Activated naive CD8-positive, alpha-beta T cell (primary cell): ENCODE measurements around the gene WWC1.

Experiments used
- H3K27ac Mint-ChIP-seq: one replicate; pipeline ENCODE4 v1.8.0; 2021; ENCODE audit warnings: mixed read lengths
- H3K27me3 Mint-ChIP-seq: one replicate; pipeline ENCODE4 v1.8.0; 2021; ENCODE audit warnings: mixed read lengths
- H3K36me3 Mint-ChIP-seq: one replicate; pipeline ENCODE4 v1.8.0; 2021; ENCODE audit warnings: mixed read lengths
- H3K4me1 Mint-ChIP-seq: one replicate; pipeline ENCODE4 v1.8.0; 2021; ENCODE audit warnings: low read depth, mixed read lengths
- H3K4me3 Mint-ChIP-seq: one replicate; pipeline ENCODE4 v1.8.0; 2021; ENCODE audit warnings: mild to moderate bottlenecking, mixed read lengths
- H3K9me3 Mint-ChIP-seq: one replicate; pipeline ENCODE4 v1.8.0; 2021; ENCODE audit warnings: low read depth, mixed read lengths

WWC1 gene

DNA sequence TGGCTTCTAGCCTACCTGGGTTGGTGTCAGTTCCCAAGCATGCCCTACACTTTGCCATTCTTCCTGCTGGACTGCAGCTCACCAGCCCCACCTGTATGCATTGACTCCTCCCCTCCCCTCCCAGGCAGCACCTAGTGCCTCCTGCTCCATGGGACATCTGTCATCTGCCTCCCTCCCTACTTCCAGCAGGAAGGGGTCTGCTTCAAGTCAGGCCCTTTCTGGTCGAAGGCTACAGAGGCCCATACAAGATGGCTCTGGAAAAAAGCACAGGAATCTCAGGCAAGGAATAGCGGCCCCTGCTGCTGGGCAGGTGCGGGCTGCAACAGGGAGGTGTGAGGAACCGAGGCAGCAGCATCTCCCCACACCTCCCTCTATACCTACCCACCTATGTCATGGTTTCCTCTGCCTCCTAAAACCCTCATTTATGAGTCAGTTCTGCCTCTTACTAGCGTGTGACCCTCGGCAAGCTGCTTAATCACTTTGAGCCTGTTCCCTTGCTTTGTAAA is 19.7 kb downstream of the WWC1 start:
- Mint-ChIP-seq H3K27ac (no peak overlapping the region), H3K27me3 (peaks cover 9% of the 10 kb centered on the region), H3K9me3 (no peaks in the 10 kb centered on the region), H3K36me3 (no peaks in the 10 kb centered on the region), H3K4me1 (no peaks in the 10 kb centered on the region), H3K4me3 (no peak overlapping the region)

DNA sequence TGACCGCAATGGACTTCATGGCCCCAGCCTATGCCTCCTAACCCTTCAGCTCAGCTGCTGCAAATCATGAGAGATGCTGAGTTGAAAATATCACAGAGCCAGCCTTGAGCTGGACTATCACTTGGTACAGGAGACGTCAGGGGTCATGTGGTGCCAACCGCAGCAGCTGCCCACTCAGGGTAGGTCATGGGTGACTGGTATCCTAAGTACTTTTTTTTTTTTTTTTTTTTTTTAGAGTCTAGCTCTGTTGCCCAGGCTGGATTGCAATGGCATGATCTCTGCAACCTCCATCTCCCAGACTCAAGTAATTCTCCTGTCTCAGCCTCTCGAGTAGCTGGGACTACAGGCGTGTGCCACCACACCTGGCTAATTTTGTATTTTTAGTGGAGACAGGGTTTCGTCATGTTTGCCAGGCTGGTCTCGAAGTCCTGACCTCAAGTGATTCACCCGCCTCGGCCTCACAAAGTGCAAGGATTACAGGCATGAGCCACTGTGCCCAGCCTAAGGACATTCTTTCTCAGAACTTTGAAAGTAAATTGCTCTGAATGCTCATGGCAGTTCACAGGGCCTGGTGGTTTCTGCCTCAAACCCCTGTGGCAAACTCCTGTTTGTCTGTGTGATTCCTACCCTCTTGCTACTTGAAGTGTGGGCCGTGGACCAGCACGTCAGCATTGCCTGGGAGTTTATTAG is 21.3 kb downstream of the WWC1 start:
- no peaks in the 10 kb centered on the region for H3K9me3 Mint-ChIP-seq
- H3K36me3 Mint-ChIP-seq, result no peaks in the 10 kb centered on the region
- peaks cover 3% of the 10 kb centered on the region for H3K27me3 Mint-ChIP-seq
- H3K4me1 Mint-ChIP-seq, result no peaks in the 10 kb centered on the region
- no peak overlapping the region for H3K27ac Mint-ChIP-seq
- no peak overlapping the region for H3K4me3 Mint-ChIP-seq

DNA sequence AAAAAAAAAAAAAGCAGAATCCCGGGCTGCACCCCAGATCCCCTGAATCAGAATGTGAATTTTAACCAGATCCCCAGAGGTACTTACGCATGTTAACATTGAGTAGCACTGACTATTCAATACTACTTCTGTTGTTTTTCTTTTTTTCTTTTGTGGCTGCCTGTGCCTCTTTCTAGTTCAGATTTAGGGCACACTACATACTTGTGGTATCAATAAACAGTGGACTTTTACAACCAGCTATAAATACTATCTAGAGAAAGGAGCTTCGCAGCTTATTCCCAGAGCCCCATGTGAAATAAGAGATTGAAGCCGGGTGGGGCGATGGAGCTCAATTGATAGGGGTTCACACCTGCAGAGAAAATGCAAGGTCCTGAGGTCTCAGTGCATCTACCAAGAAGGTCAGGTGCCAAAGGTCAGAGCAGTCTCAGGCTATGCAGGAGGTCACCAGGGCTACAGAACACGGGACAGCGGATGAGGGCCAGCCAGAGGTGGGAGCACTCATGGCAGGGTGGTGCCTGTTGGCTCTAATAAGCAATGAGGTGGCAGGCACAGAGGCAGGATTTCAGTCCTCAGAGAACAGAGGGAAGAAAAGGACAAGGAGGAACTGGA is 22.3 kb downstream of the WWC1 start:
- no peaks in the 10 kb centered on the region for H3K36me3 Mint-ChIP-seq
- no peaks in the 10 kb centered on the region for H3K4me1 Mint-ChIP-seq
- peaks cover 3% of the 10 kb centered on the region for H3K27me3 Mint-ChIP-seq
- H3K27ac Mint-ChIP-seq, result no peak overlapping the region
- no peak overlapping the region for H3K4me3 Mint-ChIP-seq
- no peaks in the 10 kb centered on the region for H3K9me3 Mint-ChIP-seq

DNA sequence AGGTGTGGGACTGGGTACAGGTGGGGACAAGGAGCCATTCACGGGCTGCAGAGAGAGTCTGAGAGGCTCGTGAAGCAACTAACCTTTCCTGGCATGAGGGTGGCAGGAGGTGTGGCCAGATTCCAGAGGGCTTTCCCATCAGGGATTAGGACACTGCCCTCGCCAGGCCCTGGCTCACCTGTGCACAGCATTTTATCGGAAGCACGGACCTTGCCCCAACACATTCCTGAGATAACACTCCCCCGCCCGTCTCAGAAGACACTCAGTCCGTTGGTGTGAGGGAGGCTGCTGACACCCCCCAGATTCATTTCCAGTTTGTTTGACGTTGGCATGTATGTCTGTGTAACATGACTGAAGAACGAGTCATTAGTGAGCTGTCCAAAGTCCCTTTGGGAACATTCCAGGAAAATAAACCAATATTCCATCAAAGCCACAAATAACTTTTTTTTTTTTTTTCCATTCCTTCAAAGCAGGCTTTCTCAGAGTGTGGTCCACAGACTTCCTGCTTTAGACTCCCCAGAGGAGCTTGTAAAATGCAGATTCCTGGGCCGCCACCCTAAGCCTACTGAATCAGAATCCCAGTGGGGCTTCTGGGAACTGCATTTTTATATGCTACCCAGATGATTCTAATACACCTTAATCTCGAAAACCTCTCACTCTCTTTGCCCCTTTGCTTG is 23.4 kb downstream of the WWC1 start:
- Mint-ChIP-seq H3K9me3 (no peaks in the 10 kb centered on the region), H3K27me3 (no peaks in the 10 kb centered on the region), H3K4me1 (no peaks in the 10 kb centered on the region), H3K27ac (no peak overlapping the region), H3K36me3 (no peaks in the 10 kb centered on the region), H3K4me3 (no peak overlapping the region)

DNA sequence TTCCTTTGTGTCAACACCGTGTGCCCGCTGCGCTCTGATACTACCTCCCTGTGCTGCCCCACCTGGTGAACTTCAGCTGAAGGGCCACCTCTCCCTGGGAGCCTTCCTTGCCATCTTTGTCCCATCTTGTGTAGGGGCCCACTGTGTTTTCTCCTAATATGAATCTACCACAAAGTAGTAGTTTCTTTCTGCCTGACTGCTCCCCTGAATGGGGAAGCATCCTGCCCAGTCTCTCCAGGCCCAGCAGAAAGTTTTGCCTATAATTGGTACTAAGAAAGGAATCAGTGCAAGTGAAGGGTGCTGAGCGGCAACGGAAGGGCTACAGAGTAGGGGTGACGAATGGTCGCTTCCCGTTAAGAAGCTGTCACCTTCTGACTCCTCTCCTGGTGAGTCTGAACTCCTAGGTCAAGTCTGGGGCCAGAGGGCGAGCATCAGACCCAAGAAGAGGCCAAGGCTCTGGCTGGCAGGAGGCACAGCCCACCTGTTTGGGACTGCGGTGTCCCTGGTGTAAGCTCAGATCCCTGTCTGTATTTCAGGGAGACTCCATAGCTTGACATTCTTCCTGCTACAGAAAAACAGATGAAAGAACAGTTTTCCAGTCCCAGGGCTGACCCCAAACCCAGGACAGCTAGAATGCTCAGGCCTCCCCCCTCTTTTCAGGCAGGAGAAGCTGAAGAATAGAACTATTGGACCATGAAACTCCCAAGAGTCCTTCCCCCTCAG is 24.1 kb downstream of the WWC1 start:
- no peaks in the 10 kb centered on the region for H3K27me3 Mint-ChIP-seq

DNA sequence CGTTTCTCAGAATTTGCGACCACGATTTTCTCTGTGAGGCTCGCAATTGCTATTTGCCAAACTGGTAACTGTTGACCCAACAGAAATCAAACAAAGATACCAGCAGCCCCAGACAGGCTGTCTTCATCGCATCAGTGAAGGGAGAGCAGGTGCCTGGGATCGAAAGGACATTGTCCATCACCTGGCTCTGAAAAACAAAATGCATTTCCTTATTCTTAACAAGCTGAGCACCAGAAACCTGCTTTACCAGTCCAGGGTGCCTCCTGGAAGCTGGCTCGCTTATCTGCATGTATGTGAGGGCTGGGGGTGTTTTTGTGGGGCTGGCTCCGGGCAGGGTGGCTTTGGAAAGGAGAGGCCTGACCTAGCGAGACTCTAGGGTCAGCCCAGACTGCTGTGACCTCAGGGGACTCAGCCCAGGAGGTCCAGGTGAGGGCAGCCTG is 24.7 kb downstream of the WWC1 start:
- Mint-ChIP-seq H3K4me1 (no peaks in the 10 kb centered on the region), H3K36me3 (no peaks in the 10 kb centered on the region), H3K27ac (no peak overlapping the region), H3K4me3 (no peak overlapping the region), H3K9me3 (no peaks in the 10 kb centered on the region), H3K27me3 (no peaks in the 10 kb centered on the region)

More for the DNA sequence above, 24.1 kb downstream of the WWC1 start:
- Mint-ChIP-seq H3K9me3 (no peaks in the 10 kb centered on the region), H3K36me3 (no peaks in the 10 kb centered on the region), H3K4me3 (no peak overlapping the region), H3K4me1 (no peaks in the 10 kb centered on the region), H3K27ac (no peak overlapping the region)

DNA sequence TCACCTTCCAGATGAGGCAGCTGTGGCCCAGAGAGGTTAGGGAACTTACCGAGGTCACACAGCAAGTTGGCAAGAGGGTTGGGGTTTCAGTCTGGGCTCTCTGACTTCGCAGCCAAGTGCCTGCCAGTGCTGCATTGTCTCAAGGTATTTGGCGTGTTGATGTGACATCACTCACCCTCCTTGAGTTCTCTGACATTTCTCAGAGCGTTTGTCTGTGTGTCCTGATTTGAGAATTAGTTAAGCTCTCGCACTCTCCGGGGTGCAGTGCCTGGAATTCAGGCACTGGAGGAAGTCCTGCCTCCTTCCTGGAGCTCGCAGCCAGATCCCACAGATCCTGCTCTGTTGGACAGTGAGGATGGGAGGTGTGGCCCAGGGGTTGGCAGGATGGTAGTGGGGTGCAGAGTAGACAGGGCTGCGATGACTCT is 25.7 kb downstream of the WWC1 start:
- Mint-ChIP-seq H3K4me3 (no peak overlapping the region), H3K9me3 (no peaks in the 10 kb centered on the region), H3K27me3 (no peaks in the 10 kb centered on the region), H3K36me3 (no peaks in the 10 kb centered on the region), H3K4me1 (no peaks in the 10 kb centered on the region), H3K27ac (no peak overlapping the region)

DNA sequence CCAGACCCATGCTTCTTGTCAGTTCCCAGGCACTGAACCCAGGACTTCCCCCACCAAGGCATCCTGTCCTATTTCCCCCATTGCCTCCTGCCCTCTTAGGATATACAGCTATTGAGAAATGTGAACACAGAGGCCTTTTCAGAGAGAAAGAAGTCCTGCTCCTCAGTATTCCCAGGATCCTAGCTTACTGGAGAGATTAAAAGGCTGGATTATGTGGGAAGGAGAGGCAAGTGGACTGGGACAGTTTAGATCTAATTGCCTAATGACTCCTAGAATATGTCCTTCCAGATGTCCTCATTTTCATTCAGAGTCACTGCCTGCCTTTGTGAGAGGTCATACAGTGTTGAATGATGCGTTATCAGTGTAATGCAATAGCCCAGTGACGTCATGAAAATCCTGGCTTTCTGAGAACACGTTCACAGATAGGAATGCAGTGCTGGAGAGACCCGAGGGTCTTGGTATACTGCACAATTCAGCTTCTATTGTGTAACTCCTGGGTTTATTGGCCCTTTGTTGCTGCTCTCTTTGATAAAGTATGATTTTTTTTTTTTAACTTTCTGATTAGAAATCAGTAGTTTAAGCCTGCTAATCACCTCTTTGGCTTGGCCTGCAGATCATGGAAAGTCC is 26.2 kb downstream of the WWC1 start:
- Mint-ChIP-seq H3K9me3 (no peaks in the 10 kb centered on the region), H3K36me3 (no peaks in the 10 kb centered on the region), H3K27ac (no peak overlapping the region), H3K4me1 (no peaks in the 10 kb centered on the region), H3K27me3 (no peaks in the 10 kb centered on the region), H3K4me3 (no peak overlapping the region)

DNA sequence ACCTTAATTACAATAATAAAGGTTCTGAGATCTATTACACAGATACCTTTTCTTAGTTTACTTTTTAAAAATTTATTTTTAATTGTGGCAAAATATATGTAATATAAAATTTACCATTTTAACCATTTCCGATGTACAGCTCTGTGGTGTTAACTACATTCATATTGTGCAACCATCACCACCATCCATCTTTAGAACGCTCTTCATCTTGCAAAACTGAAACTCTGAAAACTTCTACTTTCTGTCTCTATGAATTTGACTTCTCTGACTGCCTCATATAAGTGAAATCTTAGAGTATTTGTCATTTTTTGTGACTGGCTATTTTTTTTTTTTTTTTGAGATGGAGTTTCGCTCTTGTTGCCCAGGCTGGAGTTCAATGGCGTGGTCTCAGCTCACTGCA is 26.8 kb downstream of the WWC1 start:
- H3K9me3 Mint-ChIP-seq, result no peaks in the 10 kb centered on the region

DNA sequence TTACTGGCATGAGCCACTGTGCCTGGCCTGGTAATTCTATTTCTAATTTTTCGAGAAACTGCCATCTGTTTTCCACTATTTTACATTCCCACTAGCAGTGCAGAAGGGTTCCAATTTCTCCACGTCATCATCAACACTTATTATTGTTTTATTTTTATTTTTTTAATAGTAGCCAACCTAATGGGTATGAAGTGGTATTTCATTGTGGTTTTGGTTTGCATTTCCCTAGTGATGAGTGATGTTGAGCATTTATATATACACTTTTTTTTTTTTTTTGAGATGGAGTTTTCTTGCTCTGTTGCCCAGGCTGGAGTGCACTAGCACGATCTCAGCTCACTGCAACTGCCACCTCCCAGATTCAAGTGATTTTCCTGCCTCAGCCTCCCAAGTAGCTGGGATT is 28.3 kb downstream of the WWC1 start:
- Mint-ChIP-seq H3K4me3 (no peak overlapping the region), H3K27me3 (no peaks in the 10 kb centered on the region), H3K27ac (no peak overlapping the region), H3K4me1 (no peaks in the 10 kb centered on the region), H3K36me3 (no peaks in the 10 kb centered on the region), H3K9me3 (no peaks in the 10 kb centered on the region)

More for the DNA sequence above, 26.8 kb downstream of the WWC1 start:
- no peak overlapping the region for H3K4me3 Mint-ChIP-seq
- H3K27ac Mint-ChIP-seq, result no peak overlapping the region
- no peaks in the 10 kb centered on the region for H3K36me3 Mint-ChIP-seq
- H3K27me3 Mint-ChIP-seq, result no peaks in the 10 kb centered on the region
- no peaks in the 10 kb centered on the region for H3K4me1 Mint-ChIP-seq

DNA sequence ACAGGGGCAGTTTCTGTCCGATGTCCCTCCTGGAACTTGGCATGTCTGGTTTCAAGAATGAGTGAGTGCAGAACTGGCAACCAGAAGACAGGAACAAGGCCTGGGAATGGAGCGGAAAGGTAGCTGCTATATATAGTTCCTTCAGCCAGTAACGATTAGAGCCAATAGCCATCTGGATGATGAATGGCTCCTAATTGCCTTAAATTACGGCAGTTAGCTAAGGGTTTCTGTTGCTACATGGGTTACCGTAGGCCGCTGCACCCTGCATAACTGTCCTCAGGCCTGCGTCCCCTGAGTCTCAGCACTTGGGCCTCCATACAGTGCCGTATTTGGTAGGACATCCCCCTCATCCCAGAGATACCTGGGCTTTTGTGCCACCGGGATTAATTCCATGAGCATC is 29.4 kb downstream of the WWC1 start:
- no peaks in the 10 kb centered on the region for H3K36me3 Mint-ChIP-seq
- no peaks in the 10 kb centered on the region for H3K4me1 Mint-ChIP-seq
- H3K4me3 Mint-ChIP-seq, result no peak overlapping the region
- no peak overlapping the region for H3K27ac Mint-ChIP-seq
- no peaks in the 10 kb centered on the region for H3K27me3 Mint-ChIP-seq
- H3K9me3 Mint-ChIP-seq, result no peaks in the 10 kb centered on the region

DNA sequence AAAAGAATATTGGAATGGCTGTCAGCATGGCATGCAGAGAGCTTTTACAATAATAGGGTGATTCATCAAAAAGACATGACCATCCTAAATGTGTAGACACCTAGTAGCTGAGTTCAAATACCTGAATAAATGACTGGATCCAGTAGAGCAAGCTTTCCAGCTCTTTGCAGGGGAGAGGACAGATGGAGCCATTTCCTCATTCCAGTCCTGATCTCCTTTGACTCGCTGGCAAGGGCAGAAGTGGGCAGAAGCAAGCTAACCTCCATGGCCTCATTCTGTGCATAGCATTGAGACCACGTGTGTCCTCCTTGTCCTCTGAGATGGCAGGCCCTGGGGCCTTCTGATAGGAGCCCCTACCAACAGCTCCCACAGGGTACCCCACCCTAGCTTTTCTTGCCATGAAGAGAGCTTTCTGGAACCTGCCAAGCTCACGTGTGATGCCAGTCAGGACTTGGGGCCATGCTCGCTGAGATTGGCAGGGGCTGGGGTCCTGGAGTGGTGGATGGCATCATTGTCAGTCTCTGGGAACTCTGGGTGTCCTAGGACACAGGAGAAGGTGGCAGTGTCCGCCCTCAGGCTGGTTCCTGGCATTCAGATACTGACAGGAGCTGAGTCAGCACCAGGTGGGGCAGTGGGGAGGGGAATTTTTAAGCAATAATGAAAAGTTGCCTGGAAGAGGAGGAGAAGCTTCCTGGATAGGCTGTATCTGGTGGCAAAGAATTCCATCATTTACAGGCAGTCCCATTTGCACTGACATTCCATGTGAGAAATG is 33.6 kb downstream of the WWC1 start:
- peaks cover 10% of the 10 kb centered on the region for H3K27me3 Mint-ChIP-seq
- no peak overlapping the region for H3K4me3 Mint-ChIP-seq
- H3K4me1 Mint-ChIP-seq, result no peaks in the 10 kb centered on the region
- H3K36me3 Mint-ChIP-seq, result no peaks in the 10 kb centered on the region
- no peak overlapping the region for H3K27ac Mint-ChIP-seq
- H3K9me3 Mint-ChIP-seq, result no peaks in the 10 kb centered on the region

DNA sequence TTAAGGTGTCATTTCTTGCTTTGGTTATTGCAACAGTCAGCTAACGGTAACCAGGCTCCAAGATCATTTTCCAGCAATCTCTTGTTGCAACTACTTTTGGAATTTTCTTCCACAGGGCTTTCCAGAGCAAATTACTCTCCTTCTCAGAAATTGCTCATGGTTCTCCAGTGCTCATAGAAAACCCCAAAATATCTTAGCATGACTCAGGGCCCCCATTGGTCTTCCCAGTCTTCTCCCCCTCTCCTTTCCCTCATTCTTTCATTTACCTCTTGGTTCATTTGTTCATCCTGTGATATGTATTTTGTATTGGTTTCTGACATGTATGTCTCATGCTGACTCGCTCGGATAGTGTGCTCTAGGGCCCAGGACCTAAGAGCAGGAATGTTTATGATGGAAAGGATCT is 35.6 kb downstream of the WWC1 start:
- Mint-ChIP-seq H3K4me1 (no peaks in the 10 kb centered on the region), H3K27ac (no peak overlapping the region), H3K27me3 (peaks cover 10% of the 10 kb centered on the region), H3K4me3 (no peak overlapping the region), H3K9me3 (no peaks in the 10 kb centered on the region), H3K36me3 (no peaks in the 10 kb centered on the region)

DNA sequence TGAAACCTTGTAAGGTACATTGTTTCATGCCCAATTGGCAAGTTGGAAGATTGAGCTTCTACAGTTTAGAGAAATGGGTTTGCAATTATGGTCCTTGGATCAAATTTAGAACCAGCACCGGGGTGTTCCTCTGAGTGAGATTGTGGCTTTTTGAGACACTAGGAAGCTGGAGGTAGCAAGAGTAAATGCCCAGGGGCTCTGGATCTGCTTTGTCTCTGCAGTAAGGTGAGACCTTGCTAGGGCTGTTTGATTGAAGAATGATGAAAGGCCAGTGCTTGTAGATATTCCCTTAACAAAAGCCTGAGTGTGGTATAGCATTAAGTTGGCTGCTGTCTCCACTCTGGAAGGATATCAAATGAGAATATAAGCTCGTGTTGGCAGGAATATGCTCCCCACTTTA is 36.0 kb downstream of the WWC1 start:
- H3K4me3 Mint-ChIP-seq, result no peak overlapping the region
- H3K27me3 Mint-ChIP-seq, result peaks cover 12% of the 10 kb centered on the region
- no peaks in the 10 kb centered on the region for H3K36me3 Mint-ChIP-seq
- no peaks in the 10 kb centered on the region for H3K9me3 Mint-ChIP-seq
- H3K27ac Mint-ChIP-seq, result no peak overlapping the region
- no peaks in the 10 kb centered on the region for H3K4me1 Mint-ChIP-seq
